OCI-LY7 (cell line): ENCODE data around the gene PRLH. TPM values are rescaled to one million over a fixed set of nuclear protein-coding genes. Genes with fewer than 3 reads are reported as not detected.

Source experiments
- BruUV-seq: library from RNA; stranded (reverse); fragments of 400-500 nt; replicated peaks from 2 replicates; lab custom pipeline; 2021; lab: Mats Ljungman, UMichigan
- CTCF ChIA-PET: fragments of 300-600 bp; sonication (Branson Sonifier 250); formaldehyde crosslinking; loops from one replicate; lab custom pipeline; 2022; ENCODE audit warnings: antibody characterized with exemption; ENCODE audit not compliant: unreplicated experiment; lab: Charles Lee
- POLR2A ChIA-PET: fragments of 300-600 bp; sonication (Branson Sonifier 250); formaldehyde crosslinking; loops from one replicate; lab custom pipeline; 2022; ENCODE audit warnings: antibody characterized with exemption; lab: Charles Lee
- DNase-seq: peaks from one replicate; pipeline ENCODE4 v3.0.0-alpha.2; 2015; ENCODE audit warnings: low spot score
- H2AFZ ChIP-seq: fragments of 200-600 bp; sonication (generic), shearing (Covaris generic); 2 replicates; pipeline ENCODE4 v1.6.1; 2014; ENCODE audit warnings: mild to moderate bottlenecking, antibody characterized with exemption, low read length, moderate library complexity
- H3K27ac ChIP-seq: fragments of 200-600 bp; sonication (generic); 2 replicates; pipeline ENCODE4 v1.5.1; 2014; ENCODE audit warnings: mixed run types, low read depth, mild to moderate bottlenecking, moderate library complexity, low read length, inconsistent platforms; ENCODE audit not compliant: poor library complexity, severe bottlenecking
- H3K36me3 ChIP-seq: fragments of 200-600 bp; sonication (generic); 2 replicates; pipeline ENCODE4 v1.6.1; 2014; ENCODE audit warnings: mild to moderate bottlenecking, antibody characterized with exemption, low read length, moderate library complexity, mixed read lengths; ENCODE audit not compliant: insufficient read depth
- H3K4me1 ChIP-seq: fragments of 200-600 bp; sonication (generic); 2 replicates; pipeline ENCODE4 v1.5.1; 2014; ENCODE audit warnings: mild to moderate bottlenecking, low read length; ENCODE audit not compliant: insufficient read depth, poor library complexity, severe bottlenecking
- H3K4me2 ChIP-seq: fragments of 200-600 bp; sonication (generic); 2 replicates; pipeline ENCODE4 v1.6.1; 2014; ENCODE audit warnings: mild to moderate bottlenecking, low read length
- H3K4me3 ChIP-seq: fragments of 200-600 bp; sonication (generic); 2 replicates; pipeline ENCODE4 v1.5.1; 2014; ENCODE audit warnings: mild to moderate bottlenecking, low read depth, low read length; ENCODE audit not compliant: poor library complexity, severe bottlenecking
- H3K79me2 ChIP-seq: fragments of 200-600 bp; sonication (generic); 2 replicates; pipeline ENCODE4 v1.6.1; 2016; ENCODE audit warnings: low read depth, mild to moderate bottlenecking, low read length, moderate library complexity, mixed read lengths; ENCODE audit not compliant: insufficient read depth
- H3K9me2 ChIP-seq: fragments of 200-600 bp; sonication (generic); 2 replicates; pipeline ENCODE4 v1.6.1; 2016; ENCODE audit warnings: mild to moderate bottlenecking, low read length, mixed read lengths; ENCODE audit not compliant: insufficient read depth
- H3K9me3 ChIP-seq: fragments of 200-600 bp; sonication (generic); 2 replicates; pipeline ENCODE4 v1.6.1; 2014; ENCODE audit warnings: mild to moderate bottlenecking, mixed run types, low read length, mixed read lengths
- H4K20me1 ChIP-seq: fragments of 200-600 bp; sonication (generic); 2 replicates; pipeline ENCODE4 v1.6.1; 2014; ENCODE audit warnings: mild to moderate bottlenecking, antibody characterized with exemption, low read length, moderate library complexity, mixed read lengths; ENCODE audit not compliant: insufficient read depth
- CTCF ChIP-seq: fragments of 200-600 bp; sonication (generic); conservative IDR thresholded peaks from 2 replicates; pipeline ENCODE4 v1.5.1; 2014; ENCODE audit warnings: mild to moderate bottlenecking, antibody characterized with exemption, low read length, moderate library complexity, mixed read lengths
- EZH2phosphoT487 ChIP-seq: fragments of 200-600 bp; sonication (generic); IDR thresholded peaks from 2 replicates; pipeline ENCODE4 v1.6.1; 2018; ENCODE audit warnings: low read depth, borderline replicate concordance, mild to moderate bottlenecking, mixed run types, antibody characterized with exemption, low read length, moderate library complexity, mixed read lengths
- intact Hi-C: fragments of 100-400 bp; cut with micrococcal nuclease; formaldehyde crosslinking; loops from one replicate; pipeline ENCODE4 v1.10.0; 2022; ENCODE audit not compliant: unreplicated experiment
- total RNA-seq, 2 experiments: library from RNA; depleted of rRNA in 1 of 2; stranded (reverse); fragments of >200 nt in 1 of 2; shearing (Covaris generic) in 1 of 2; gene quantifications; 2 replicates each; pipeline ENCODE4 v1.2.3, GENCODE V29; 2014 to 2022

The PRLH gene
- total RNA-seq, 2 experiments from 2014 or later, result not detected

GRCh38 chr2:237598468-237599208 is 32.3 kb downstream of the PRLH start:
- BruUV-seq, result no TSS peak
- Histone ChIP-seq H3K27ac (no peak overlapping the region), H2AFZ (no peak overlapping the region), H3K4me3 (no peak overlapping the region), H3K79me2 (no peaks in the 10 kb centered on the region), H3K4me2 (no peak overlapping the region), H3K4me1 (peaks cover 10% of the 10 kb centered on the region), H4K20me1 (no peaks in the 10 kb centered on the region), H3K36me3 (no peaks in the 10 kb centered on the region), H3K9me2 (no peaks in the 10 kb centered on the region), H3K9me3 (no peaks in the 10 kb centered on the region)
- CTCF ChIA-PET, result no interaction called here
- POLR2A ChIA-PET, result no interaction called here
- TF ChIP-seq CTCF (no peak), EZH2phosphoT487 (no peak)
- DNase-seq, result no peak
- intact Hi-C loops, result no loop called here

- H3K4me1 ChIP-seq, result peaks cover 14% of the 10 kb centered on the region
- intact Hi-C loops, result no loop called here
- ChIA-PET CTCF (no interaction called here), POLR2A (no interaction called here)
- H4K20me1 ChIP-seq, result no peaks in the 10 kb centered on the region
- H2AFZ ChIP-seq, result peak overlapping the region; percentile 34; the same call in 1 of the 2 replicates
- TF ChIP-seq CTCF, result no peak
- no peak for TF ChIP-seq EZH2phosphoT487
- H3K27ac ChIP-seq, result no peak overlapping the region
- no peaks in the 10 kb centered on the region for H3K36me3 ChIP-seq
- H3K4me3 ChIP-seq, result no peak overlapping the region
- no peak overlapping the region; the same call in 1 of the 2 replicates for H3K4me2 ChIP-seq
- BruUV-seq, result no TSS peak
- no peaks in the 10 kb centered on the region for H3K79me2 ChIP-seq
- DNase-seq, result no peak
- H3K9me3 ChIP-seq, result no peaks in the 10 kb centered on the region
- no peaks in the 10 kb centered on the region for H3K9me2 ChIP-seq
Measured at GRCh38 chr2:237599465-237600110, 33.2 kb downstream of the PRLH start.
